Left cardiac atrium (tissue), 4 donors: ENCODE measurements around the gene SYT4. TPM values are rescaled to one million over a fixed set of nuclear protein-coding genes. Genes with fewer than 3 reads are reported as not detected.

Experiments used
- ATAC-seq, 2 donors: fragments of 200-7000 bp; cut with Tn5 transposase; one replicate each; pipeline ENCODE4 v1.9.1; 2020; ENCODE audit warnings: mild to moderate bottlenecking in 2 of 2, moderate library complexity in 2 of 2
- DNase-seq: peaks from one replicate; pipeline ENCODE4 v3.0.0-alpha.2; 2020
- intact Hi-C, 2 donors: fragments of 100-400 bp; cut with DNase I; formaldehyde crosslinking; loops; one replicate each; pipeline versions ENCODE4 v1.14.1 to v1.15.1; 2022 to 2023
- total RNA-seq, 2 donors: library from RNA; stranded (reverse); fragmentation: NEBNext Ultra II Directional; extraction: Animal tissue kit (Norgen Biotek cat#: 25700); gene quantifications; one replicate each; pipeline ENCODE4 v1.2.1, GENCODE V29; 2021
- donor health status: DM: no; HTN: yes; CAD: no.
- donor health status: DM: no; HTN: yes; CAD: no; lungs with severe emphysema.
- donor health status: DM: yes; HTN: yes; CAD: no.
- donor health status: Dilated cardiomyopathy.

The SYT4 gene
- total RNA-seq, 2 donors from 2014 or later, result 2.4 to 3.8 TPM

DNA sequence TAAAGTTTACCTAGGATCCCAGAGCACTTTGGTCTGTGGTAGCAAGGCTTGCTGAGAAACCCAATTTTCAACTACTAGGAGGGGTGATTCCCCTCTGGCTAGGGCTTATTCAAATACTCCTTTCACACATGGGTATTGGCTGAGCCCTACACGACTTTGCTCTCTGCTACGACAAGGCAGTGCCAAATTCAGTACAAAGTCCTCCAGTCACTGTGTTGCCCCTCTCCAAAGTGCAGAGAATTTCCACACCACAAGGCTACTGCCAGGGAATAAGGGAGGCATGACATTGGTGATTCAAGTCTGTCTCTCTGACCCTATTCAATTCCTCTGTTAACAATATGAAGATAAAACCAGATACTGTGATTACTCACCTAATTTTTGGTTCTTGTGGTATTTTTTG is 38.9 kb downstream of the SYT4 start:
- intact Hi-C loops, result no loop called here
- DNase-seq (no peak), ATAC-seq (no peak)

DNA sequence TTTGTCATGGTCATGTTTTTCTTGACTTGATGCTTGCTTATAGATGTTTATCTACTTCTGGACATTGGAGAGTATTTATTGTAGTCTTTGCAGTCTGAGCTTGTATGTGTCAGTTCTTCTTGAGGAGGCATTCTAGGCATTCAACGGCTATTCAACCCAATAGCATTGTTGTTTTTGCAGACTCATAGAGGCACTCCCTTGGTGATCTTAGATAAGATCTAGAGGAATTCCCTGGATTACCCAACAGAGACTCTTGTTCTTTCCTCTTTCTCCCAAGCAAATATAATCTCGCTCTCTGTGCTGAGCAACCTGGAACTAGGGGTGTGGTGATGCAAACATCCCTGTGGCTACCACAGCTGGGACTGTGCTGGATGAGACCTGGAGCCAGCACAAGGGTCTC is 40.4 kb downstream of the SYT4 start:
- DNase-seq, result no peak
- ATAC-seq, result no peak
- intact Hi-C loops, result no loop called here

DNA sequence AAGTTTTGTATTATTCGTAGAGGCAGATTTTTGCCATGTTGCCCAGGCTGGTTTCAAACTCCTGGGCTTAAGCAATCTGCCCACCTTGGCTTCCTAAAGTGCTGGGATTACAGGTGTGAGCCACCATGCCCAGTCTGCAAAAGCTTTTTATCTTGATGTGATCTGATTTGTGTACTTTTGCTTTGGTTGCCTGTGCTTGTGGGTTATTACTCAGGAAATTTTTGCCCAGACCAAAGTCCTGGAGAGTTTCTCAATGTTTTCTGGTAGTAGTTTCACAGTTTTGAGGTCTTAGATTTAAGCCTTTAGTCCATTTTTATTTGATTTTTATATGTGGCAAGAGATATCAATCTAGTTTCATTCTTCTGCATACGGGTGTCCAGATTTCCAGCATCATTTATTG is 42.4 kb downstream of the SYT4 start:
- intact Hi-C loops, result no loop called here
- no peak for ATAC-seq
- DNase-seq, result no peak

DNA sequence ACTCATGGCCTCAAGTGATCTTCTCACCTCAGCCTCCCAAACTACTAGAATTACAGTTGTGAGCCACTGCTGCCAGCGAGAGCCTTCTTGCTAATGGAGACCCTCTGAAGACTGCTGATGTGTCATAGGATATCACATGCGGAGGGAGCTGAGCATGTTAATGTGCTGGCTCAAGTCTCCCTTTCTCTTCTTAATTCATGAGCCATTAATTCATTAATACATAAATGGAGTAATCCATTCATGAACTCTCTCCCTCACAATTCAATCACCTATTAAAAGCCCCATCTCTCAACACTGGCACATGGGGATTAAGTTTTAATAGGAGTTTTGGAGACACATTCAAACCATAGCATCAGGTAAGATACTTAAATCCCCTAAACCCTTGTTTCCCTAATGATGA is 54.8 kb downstream of the SYT4 start:
- intact Hi-C loops, result no loop called here
- no peak for ATAC-seq
- DNase-seq, result no peak

DNA sequence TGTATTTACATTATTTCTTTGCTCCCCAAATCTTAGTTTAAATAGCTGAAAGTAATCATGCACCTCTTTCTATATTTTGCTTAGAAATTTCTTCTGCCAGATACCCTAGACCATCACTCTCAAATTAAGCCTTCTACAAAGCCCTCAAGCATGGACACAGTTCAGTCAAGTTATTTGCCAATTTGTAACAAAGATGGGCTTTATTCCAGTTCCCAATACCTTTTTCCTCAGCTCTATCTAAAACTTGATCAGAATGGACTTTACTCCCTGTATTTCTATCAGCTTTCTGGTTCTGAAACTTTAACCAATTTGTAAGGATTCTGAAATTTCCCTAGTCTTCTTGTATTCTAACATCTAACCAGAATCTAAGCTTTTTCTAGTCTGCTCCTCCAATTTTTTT is 56.6 kb downstream of the SYT4 start:
- intact Hi-C loops, result no loop called here
- DNase-seq (no peak), ATAC-seq (no peak)

Other genes starting within 250 kb of the SYT4 start
- gene RIT2, start 161.8 kb downstream of the SYT4 start, total RNA-seq, result not detected